Muscle layer of duodenum (tissue), 2 donors: ENCODE results near the gene NELFB.

ENCODE experiments used
- H3K27ac ChIP-seq: one replicate; pipeline ENCODE4 v1.7.0; 2013; ENCODE audit warnings: mild to moderate bottlenecking, low read length
- H3K27me3 ChIP-seq: one replicate; pipeline ENCODE4 v1.7.0; 2013; ENCODE audit warnings: low read depth, mild to moderate bottlenecking, control low read depth, low read length
- H3K36me3 ChIP-seq, 2 donors: one replicate each; pipeline ENCODE4 v1.7.0; 2013; ENCODE audit warnings: low read length in 2 of 2, control low read depth in 1 of 2, mild to moderate bottlenecking in 1 of 2; ENCODE audit not compliant: insufficient read depth in 2 of 2, control insufficient read depth in 1 of 2
- H3K4me1 ChIP-seq, 2 donors: one replicate each; pipeline ENCODE4 v1.7.0; 2013; ENCODE audit warnings: low read length in 2 of 2, mild to moderate bottlenecking in 2 of 2, control low read depth in 1 of 2, moderate library complexity in 1 of 2; ENCODE audit not compliant: insufficient read depth in 2 of 2, control insufficient read depth in 1 of 2
- H3K4me3 ChIP-seq, 2 donors: one replicate each; pipeline ENCODE4 v1.7.0; 2013; ENCODE audit warnings: low read length in 2 of 2, low read depth in 1 of 2, mild to moderate bottlenecking in 1 of 2
- H3K9me3 ChIP-seq, 2 donors: one replicate each; pipeline ENCODE4 v1.7.0; 2013; ENCODE audit warnings: low read length in 2 of 2, control low read depth in 1 of 2, mild to moderate bottlenecking in 1 of 2; ENCODE audit not compliant: control insufficient read depth in 1 of 2
- donor health status: healthy.

Gene NELFB

DNA sequence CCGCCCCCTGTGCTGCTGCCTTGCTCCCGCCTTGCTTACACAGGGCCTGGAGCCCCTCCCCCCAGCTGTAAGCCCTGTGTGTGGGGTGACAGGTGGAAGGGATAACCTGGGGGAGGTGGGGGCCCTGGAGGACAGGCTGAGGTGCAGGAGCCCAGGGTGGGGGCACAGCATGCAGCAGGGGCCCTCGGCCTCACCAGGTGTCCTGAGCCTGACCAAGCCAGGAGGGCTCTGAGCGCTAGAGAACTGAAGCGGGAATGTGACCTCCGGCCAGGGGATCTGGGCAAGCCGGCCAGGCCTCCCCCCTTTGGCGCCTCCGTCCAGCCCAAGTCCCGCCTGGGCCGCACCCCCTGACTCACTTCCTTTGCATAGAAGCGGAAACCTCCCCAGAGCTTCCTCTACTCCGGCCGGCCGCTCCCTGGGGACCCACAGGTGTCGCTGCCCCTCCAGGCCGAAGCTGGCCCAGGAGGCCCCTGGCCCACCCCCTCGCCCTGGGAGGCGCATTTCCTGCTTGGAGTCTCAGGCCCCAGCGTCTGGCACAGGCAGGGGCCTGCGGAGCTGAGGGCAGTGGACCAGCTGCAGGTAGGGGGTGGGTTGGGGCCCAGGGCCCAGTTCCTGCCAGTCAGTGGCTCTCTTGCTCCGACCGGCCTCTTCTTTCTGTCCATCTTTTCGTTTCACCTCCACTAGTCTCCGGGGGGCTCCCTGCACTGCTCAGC lies 22.4 kb downstream of the NELFB start, which contains the start of gene TOR4A:
TOR4A (plus strand) TSS at position 398 of the 713 bp plus-strand sequence. CDS start 964 bp downstream, outside the sequence.
- H3K4me3 ChIP-seq: peak within 1 kb of the TSS; percentile 50 to 64
- peak within 1 kb of the TSS; percentile 72 for H3K27ac ChIP-seq
- H3K9me3 ChIP-seq: no peaks in the 10 kb centered on the region
- H3K4me1 ChIP-seq: peaks cover 8 to 26% of the 10 kb centered on the region in 2 donors
- H3K36me3 ChIP-seq: peaks cover 0 to 19% of the 10 kb centered on the region in 2 donors
- no peaks in the 10 kb centered on the region for H3K27me3 ChIP-seq

DNA sequence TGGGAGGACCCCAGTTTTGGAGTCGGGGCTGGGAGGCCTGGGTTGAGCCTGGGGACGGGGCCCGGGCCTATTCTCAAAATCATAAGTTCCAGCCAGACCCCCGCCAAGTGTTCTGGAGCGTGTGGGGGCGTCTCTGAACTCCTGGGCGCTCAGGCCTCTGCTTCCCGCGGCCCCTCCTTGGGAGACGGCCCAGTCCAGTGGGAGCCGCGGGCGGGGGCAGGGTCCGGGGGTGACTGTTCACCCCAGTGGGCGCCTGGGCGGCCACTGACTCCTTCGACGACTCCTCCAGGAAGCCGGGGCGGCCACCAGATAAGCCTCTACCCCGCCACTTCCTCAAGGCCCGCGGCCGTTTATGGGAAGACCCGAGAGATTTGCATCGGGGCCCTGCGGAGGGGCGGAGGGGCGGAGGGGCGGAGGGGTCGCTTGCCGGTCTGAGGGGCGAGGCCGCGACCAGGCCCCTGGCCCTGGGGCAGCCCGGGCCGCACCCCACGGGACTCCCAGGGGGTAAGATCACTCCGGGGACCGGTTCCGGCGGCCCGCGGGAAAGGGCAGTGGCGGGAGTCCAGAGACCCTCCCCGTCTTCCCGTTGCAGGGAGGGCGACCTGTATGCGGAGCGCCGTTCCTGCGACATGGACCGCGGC lies 23.1 kb downstream of the NELFB start:
- no peaks in the 10 kb centered on the region for H3K27me3 ChIP-seq
- peak overlapping the region; percentile 72 for H3K27ac ChIP-seq
- H3K4me1 ChIP-seq: peaks cover 8 to 26% of the 10 kb centered on the region in 2 donors
- no peaks in the 10 kb centered on the region for H3K9me3 ChIP-seq
- peak overlapping the region; percentile 50 to 64 for H3K4me3 ChIP-seq
- H3K36me3 ChIP-seq: peaks cover 0 to 12% of the 10 kb centered on the region in 2 donors

DNA sequence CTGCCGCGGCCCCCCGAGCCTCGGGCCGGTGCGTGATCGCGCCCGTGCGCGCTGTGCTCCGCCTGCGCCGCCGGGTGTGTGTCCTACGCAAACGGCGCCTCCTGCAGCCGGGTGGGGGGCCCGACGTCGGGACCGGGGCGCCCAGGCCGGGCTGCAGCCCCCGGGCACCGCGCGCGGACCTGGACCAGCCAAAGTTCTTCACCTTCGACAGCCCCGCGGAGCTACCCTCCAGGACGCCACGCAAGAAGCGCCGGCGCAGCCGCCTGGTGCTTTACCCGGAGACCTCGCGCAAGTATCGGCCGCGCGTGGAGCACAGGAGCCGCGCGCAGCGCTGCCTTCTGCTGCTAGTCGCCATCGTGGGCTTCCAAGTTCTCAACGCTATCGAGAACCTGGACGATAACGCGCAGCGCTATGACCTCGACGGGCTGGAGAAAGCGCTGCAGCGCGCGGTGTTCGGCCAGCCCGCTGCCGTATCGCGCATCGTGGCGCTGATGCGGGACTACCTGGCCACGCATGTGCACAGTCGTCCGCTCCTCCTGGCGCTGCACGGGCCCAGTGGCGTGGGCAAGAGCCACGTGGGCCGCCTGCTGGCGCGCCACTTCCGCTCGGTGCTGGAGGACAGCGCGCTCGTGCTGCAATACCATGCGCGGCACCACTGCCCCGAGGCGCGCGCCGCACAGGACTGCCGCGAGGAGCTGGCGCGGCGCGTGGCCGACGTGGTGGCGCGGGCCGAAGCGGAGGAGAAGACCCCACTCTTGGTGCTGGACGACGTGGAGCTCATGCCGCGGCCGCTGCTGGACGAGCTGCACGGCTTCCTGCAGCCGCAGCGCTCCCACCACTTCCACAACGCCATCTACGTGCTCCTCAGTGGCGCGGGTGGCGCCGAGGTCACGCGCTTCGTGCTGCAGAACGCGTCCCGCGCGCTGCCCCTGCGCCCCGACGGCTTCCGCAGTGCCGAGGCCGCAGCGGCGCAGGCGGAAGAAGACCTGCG lies 23.9 kb downstream of the NELFB start:
- Histone ChIP-seq H3K4me3 (peak overlapping the region in 1 of 2 donors; percentile 64), H3K4me1 (peaks cover 8 to 26% of the 10 kb centered on the region in 2 donors), H3K27me3 (no peaks in the 10 kb centered on the region), H3K9me3 (no peaks in the 10 kb centered on the region), H3K27ac (no peak overlapping the region), H3K36me3 (peaks cover 0 to 5% of the 10 kb centered on the region in 2 donors)

DNA sequence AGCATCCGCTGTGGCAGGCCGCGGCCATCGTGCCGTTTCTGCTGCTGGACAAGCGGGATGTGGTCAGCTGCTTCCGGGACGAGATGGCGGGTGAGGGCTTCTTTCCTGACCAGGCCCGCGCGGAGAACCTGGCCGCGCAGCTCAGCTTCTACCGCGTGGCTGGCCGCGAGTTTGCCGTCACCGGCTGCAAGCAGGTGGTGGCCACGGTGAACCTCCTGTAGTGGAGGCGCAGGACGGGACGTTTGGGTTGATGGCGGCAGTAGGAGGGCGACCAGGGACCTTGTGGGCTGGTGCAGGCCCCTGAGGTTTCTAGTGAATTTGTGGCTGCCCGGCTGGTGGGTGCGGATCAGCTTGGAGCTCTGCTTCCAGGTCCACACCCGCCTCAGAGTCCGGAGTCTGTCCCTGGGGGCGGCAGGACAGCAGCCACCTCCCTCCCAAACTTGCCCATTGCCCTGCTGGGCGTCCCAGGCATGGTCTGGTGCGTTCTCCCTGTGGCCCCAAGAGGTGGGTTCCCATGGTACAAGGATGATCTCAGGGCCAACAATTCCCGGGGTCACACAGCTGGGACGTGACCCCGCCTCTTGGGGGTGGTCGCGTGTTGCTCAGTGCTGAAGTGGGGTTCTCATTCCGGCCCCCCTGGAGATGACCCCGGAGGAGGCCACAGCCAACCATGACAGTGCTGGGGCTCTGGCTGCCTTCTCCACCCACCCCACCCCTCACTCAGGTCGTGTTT lies 24.8 kb downstream of the NELFB start:
- Histone ChIP-seq H3K36me3 (no peaks in the 10 kb centered on the region), H3K27ac (no peak overlapping the region), H3K4me1 (peaks cover 8 to 26% of the 10 kb centered on the region in 2 donors), H3K9me3 (no peaks in the 10 kb centered on the region), H3K4me3 (no peak overlapping the region), H3K27me3 (no peaks in the 10 kb centered on the region)

DNA sequence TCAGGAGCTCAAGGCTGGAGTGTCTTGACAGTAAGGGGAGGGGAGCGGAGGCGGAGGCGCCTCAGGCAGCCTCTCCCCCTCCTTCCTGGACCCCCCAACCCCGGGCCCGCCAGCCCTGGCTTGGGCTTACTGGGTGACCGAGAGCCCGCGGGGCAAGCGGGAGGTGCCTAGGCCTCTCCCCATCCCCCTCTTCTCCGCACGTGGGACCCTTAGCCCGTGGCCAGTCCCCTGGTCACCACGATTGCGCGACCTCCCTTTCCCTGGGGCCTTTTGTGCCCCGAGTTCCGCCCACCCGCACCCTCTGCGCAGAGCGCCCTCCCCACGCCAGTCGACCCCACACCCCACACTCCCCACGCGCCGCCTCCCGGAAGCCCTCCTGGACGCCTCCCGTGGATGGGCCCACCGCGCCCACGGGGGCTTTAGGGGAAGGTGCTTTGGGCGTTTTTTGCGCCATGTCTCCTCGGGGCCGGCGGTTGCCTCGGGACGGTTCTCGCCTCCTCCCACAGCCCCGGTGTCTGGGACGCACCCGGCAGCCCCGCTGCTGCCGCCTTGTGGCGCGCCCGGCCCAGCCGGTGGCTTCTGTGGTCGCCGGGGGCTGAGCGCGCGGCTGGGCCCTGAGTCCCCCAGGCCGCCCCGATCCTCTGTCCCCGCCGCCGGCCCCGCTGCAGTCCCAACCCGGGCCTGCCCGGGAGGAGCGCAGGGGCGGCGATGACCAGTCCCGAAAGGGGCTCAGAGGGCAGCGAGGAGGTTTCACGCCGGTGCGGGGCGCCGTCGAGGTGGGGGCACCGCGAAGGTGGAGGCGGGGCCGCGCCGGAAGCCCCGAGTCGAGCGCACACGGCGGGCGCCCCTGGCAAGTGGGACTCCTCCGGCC lies 25.6 kb downstream of the NELFB start:
- H3K4me3 ChIP-seq: no peak overlapping the region

DNA sequence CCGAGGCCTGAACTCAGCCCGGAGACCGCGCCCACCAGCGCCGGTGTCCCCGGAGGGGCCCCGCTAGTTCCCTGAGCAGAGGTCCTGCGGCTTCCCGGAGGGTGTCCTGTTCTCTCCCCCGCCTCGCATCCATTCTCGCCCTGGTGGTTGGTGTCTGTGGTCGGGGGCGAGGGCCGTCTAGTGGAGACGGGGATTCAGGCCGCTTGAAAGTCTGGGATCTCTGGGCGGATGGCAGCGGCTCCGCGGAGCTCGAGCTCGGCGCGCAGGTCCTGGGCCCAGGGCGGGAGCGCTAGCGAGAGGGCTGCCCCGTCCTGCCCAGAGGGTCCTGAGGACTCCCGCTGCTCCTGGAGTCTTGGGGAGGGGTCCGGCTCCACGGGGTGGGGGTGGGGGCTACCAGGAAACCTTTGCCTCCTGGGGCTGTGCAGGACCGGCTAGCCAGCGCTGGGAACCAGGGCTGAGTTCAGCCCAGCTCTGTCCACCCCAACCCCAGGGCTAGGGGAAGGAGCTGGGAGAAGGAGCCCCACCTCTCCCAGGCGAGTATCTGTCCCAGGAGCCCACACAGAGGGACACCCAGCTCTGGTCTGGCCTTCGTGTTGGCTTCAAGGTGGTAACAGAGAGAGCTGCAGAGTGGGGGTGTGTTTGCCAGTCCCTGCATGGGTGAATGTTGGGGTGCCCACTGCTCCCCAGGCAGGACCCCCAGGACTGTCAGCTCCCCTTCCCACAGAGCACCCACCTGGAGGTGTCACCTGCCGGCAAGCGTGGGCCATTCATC lies 26.4 kb downstream of the NELFB start:
- H3K4me3 ChIP-seq: no peak overlapping the region
- no peak overlapping the region for H3K27ac ChIP-seq
- H3K9me3 ChIP-seq: no peaks in the 10 kb centered on the region
- H3K27me3 ChIP-seq: no peaks in the 10 kb centered on the region
- H3K36me3 ChIP-seq: no peaks in the 10 kb centered on the region
- H3K4me1 ChIP-seq: peaks cover 2 to 16% of the 10 kb centered on the region in 2 donors

More for the DNA sequence above, 25.6 kb downstream of the NELFB start:
- Histone ChIP-seq H3K27ac (no peak overlapping the region), H3K9me3 (no peaks in the 10 kb centered on the region), H3K36me3 (no peaks in the 10 kb centered on the region), H3K27me3 (no peaks in the 10 kb centered on the region), H3K4me1 (peaks cover 8 to 24% of the 10 kb centered on the region in 2 donors)

DNA sequence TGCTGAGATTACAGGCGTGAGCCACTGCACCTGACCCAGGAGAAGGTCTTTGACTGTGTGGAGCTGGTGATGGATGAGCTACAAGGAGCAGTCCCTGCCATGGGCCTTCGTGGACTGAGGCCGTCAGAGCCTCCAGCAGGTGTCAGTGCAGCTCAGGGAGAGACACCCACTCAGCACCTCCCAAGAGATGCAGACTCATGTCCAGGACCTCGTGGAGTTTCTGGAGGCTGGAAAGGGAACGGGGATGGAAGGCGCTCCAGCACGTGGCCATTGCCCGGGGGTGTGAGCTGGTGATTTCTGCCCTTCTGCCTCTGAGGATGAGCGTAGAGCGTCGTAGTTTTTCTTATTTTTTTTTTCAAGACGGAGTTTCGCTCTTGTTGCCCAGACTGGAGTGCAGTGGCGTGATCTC lies 31.9 kb downstream of the NELFB start:
- Histone ChIP-seq H3K36me3 (no peaks in the 10 kb centered on the region), H3K4me3 (no peak overlapping the region), H3K4me1 (no peaks in the 10 kb centered on the region), H3K27me3 (no peaks in the 10 kb centered on the region), H3K9me3 (no peaks in the 10 kb centered on the region), H3K27ac (no peak overlapping the region)

DNA sequence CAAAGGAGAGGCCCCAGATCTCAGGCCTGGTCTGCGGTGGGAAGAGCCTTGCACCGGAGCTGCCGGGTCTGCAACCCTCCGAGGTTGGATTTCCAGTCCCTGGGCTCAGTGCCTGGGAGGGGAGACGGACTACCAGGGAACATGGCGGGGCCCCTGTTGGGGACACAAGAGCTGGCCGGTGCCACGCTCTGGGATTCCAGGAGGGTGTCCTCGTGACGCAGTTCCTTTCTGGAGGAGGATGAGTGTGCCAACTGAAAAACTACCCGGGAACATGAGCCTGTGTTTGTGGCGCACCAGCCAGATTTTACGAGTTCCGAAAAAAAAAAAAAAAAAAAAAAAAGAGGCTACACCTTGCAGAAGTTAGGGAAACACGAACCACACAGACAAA lies 38.0 kb downstream of the NELFB start:
- Histone ChIP-seq H3K36me3 (no peaks in the 10 kb centered on the region), H3K9me3 (no peaks in the 10 kb centered on the region), H3K4me3 (no peak overlapping the region), H3K27ac (peak overlapping the region; percentile 28), H3K27me3 (peaks cover 22% of the 10 kb centered on the region), H3K4me1 (peaks cover 0 to 16% of the 10 kb centered on the region in 2 donors)

DNA sequence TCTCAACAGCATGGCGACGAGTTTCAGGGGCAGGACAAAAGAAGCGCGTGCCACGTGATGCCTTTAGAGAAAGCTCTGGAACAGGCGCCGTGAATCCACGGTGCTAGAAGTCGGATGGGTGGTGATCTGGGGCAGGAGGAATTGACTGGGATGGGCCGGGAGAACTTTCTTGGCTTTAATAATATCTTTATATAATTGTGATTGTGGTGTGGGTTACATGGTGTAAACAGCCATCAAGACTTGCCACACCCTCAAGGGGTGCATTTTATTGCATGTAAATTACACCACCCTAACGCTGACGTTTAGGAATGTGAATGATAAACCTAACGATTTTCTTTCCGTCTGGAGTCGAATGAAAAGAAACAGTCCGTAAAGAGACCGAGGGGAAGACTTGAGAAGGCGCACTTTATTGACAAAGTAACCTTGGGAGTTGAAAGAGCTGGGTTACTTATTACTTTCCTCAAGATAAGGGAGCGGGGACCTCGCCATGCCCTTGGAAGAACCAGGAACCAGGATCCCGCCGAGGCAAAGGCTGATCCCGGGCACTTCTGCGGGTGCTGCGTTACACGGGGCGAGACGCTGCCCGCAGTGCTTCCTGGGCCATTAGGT lies 38.5 kb downstream of the NELFB start:
- H3K27ac ChIP-seq: peak overlapping the region; percentile 58
- H3K27me3 ChIP-seq: peaks cover 26% of the 10 kb centered on the region
- no peaks in the 10 kb centered on the region for H3K9me3 ChIP-seq
- H3K4me3 ChIP-seq: no peak overlapping the region
- H3K4me1 ChIP-seq: peaks cover 0 to 16% of the 10 kb centered on the region in 2 donors
- H3K36me3 ChIP-seq: no peaks in the 10 kb centered on the region
